ENCODE results near the gene MRAS.
A peak's percentile ranks its signal among the peaks of the same experiment; 100 is the strongest.
"Not testable (repeated sequence)": the region's sequence is repeated elsewhere in the genome, so short reads cannot be mapped to it uniquely, and the experiment has no call there.

Gene MRAS

GRCh38 chr3:138394156-138394555 is 45.8 kb downstream of the MRAS start:
- no peak for DNase-seq

- no peak for DNase-seq
Measured at GRCh38 chr3:138394686-138395085, 46.3 kb downstream of the MRAS start.

GRCh38 chr3:138395865-138396751 is 47.7 kb downstream of the MRAS start:
- no peak for DNase-seq

- DNase-seq, result no peak
Measured at GRCh38 chr3:138396752-138397410, 48.5 kb downstream of the MRAS start.

GRCh38 chr3:138397983-138398382 is 49.6 kb downstream of the MRAS start:
- no peak for DNase-seq

- DNase-seq, result no peak
Measured at GRCh38 chr3:138398791-138399575, 50.6 kb downstream of the MRAS start.

GRCh38 chr3:138399766-138400165 is 51.4 kb downstream of the MRAS start:
- no peak for DNase-seq

GRCh38 chr3:138400651-138401070 is 52.3 kb downstream of the MRAS start:
- no peak for DNase-seq

GRCh38 chr3:138401834-138402233 is 53.5 kb downstream of the MRAS start:
- DNase-seq, result no peak

GRCh38 chr3:138404121-138404520 is 55.7 kb downstream of the MRAS start:
- DNase-seq, result no peak

GRCh38 chr3:138405001-138405400 is 56.6 kb downstream of the MRAS start:
- DNase-seq, result no peak

GRCh38 chr3:138405486-138405885 is 57.1 kb downstream of the MRAS start:
- no peak for DNase-seq

GRCh38 chr3:138406606-138407005 is 58.2 kb downstream of the MRAS start:
- no peak for DNase-seq

GRCh38 chr3:138407236-138407907 is 59.0 kb downstream of the MRAS start:
- DNase-seq, result no peak

- no peak for DNase-seq
Measured at GRCh38 chr3:138408751-138409570, 60.6 kb downstream of the MRAS start.

- no peak for DNase-seq
Measured at GRCh38 chr3:138412821-138413551, 64.6 kb downstream of the MRAS start.

- not testable (repeated sequence) for DNase-seq
Measured at GRCh38 chr3:138416236-138416635, 67.9 kb downstream of the MRAS start.

GRCh38 chr3:138417559-138417982 is 69.2 kb downstream of the MRAS start:
- DNase-seq, result peak; percentile 1

GRCh38 chr3:138418601-138419206 is 70.3 kb downstream of the MRAS start:
- DNase-seq, result no peak

- DNase-seq, result no peak
Measured at GRCh38 chr3:138423316-138423715, 74.9 kb downstream of the MRAS start.

- no peak for DNase-seq
Measured at GRCh38 chr3:138424323-138424722, 75.9 kb downstream of the MRAS start.

Measured in NCI-H748 treated with DMSO at 0.1 percent for 48 hours (cell line).